Tibial artery (tissue), 4 donors: ENCODE data around the gene CCL4.

Experiments
- DNase-seq, 2 donors: peaks; one replicate each; pipeline ENCODE4 v3.0.0-alpha.2; 2019
- H3K27ac ChIP-seq, 2 donors: fragments of 200-600 bp; sonication (generic) in 1 of 2; 1 replicate in 1 of 2; 2 replicates in 1 of 2; pipeline ENCODE4 v1.5.1; 2018 to 2019; ENCODE audit warnings: mild to moderate bottlenecking in 1 of 2
- H3K27me3 ChIP-seq, 2 donors: fragments of 200-600 bp; sonication (generic) in 1 of 2; one replicate each; pipeline versions ENCODE4 v1.5.1 to v1.6.0; 2016 to 2019
- H3K36me3 ChIP-seq, 3 donors: fragments of 200-600 bp; sonication (generic) in 2 of 3; one replicate each; pipeline ENCODE4 v1.5.1; 2016 to 2019; ENCODE audit warnings: mild to moderate bottlenecking in 2 of 3
- H3K4me1 ChIP-seq, 4 donors: fragments of 200-600 bp; sonication (generic) in 2 of 4; 1 replicate in 3 of 4; 2 replicates in 1 of 4; pipeline ENCODE4 v1.5.1; 2016 to 2019
- H3K4me3 ChIP-seq, 2 donors: fragments of 200-600 bp; sonication (generic) in 1 of 2; 1 replicate in 1 of 2; 2 replicates in 1 of 2; pipeline ENCODE4 v1.5.1; 2018 to 2019; ENCODE audit warnings: mild to moderate bottlenecking in 2 of 2
- H3K9me3 ChIP-seq, 3 donors: fragments of 200-600 bp; sonication (generic) in 1 of 3; one replicate each; pipeline ENCODE4 v1.5.1; 2016 to 2019
- CTCF ChIP-seq, 2 experiments: fragments of 200-600 bp in 1 of 2; fragments of 450-650 bp in 1 of 2; IDR thresholded peaks; one replicate each; pipeline ENCODE4 v1.5.1; 2017 to 2019; ENCODE audit warnings: antibody characterized with exemption in 2 of 2, mild to moderate bottlenecking in 1 of 2, moderate library complexity in 1 of 2
- intact Hi-C: fragments of 100-400 bp; cut with DNase I; formaldehyde crosslinking; loops from one replicate; pipeline ENCODE4 v1.15.0; 2023; ENCODE audit warnings: low total_unique reads

CCL4 gene

GRCh38 chr17:36128411-36128978 lies 24.9 kb downstream of the CCL4 start:
- Histone ChIP-seq H3K4me1 (no peaks in the 10 kb centered on the region), H3K9me3 (peaks cover 0 to 10% (median 0%) of the 10 kb centered on the region in 3 donors), H3K36me3 (no peaks in the 10 kb centered on the region), H3K27ac (no peak overlapping the region), H3K27me3 (peaks cover 0 to 14% of the 10 kb centered on the region in 2 donors), H3K4me3 (no peak overlapping the region)
- DNase-seq, result no peak
- intact Hi-C loops, result no loop called here
- no peak for TF ChIP-seq CTCF (IDR thresholded peaks at IDR 0.05)

GRCh38 chr17:36129616-36130015 lies 26.0 kb downstream of the CCL4 start:
- peaks cover 0 to 16% of the 10 kb centered on the region in 2 donors for H3K27me3 ChIP-seq

DNA sequence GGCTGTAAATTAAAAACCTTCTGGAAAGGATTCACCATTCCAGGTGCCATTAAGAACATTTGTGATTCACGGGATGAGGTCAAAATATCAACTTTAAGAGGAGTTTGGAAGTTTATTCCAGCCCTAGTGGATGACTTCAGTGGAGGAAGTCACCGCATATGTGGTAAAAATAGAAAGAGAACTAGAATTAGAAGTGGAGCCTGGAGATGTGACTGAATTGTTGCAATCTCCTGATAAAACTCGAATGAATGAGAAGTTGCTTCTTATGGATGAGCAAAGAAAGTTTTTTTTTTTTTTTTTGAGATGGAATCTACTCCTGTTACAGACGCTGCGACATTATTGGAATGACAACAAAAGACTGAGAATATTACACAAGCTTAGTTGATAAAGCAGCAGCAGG lies 26.7 kb downstream of the CCL4 start:
- no peak for TF ChIP-seq CTCF (IDR thresholded peaks at IDR 0.05)
- no peak for DNase-seq
- H3K36me3 ChIP-seq, result no peaks in the 10 kb centered on the region
- no peak overlapping the region for H3K27ac ChIP-seq
- no peaks in the 10 kb centered on the region for H3K4me1 ChIP-seq
- peaks cover 0 to 10% of the 10 kb centered on the region in 2 donors for H3K27me3 ChIP-seq
- no peak overlapping the region for H3K4me3 ChIP-seq
- H3K9me3 ChIP-seq, result peaks cover 0 to 3% (median 0%) of the 10 kb centered on the region in 3 donors
- intact Hi-C loops, result loop anchor here (10.0 kb wide), 2 partner anchors 56 to 64 kb away; partner anchors contain the start of genes CCL3L1 and CCL3L3

More at GRCh38 chr17:36129616-36130015, 26.0 kb downstream of the CCL4 start:
- H3K4me3 ChIP-seq, result no peak overlapping the region
- no peaks in the 10 kb centered on the region for H3K4me1 ChIP-seq
- H3K27ac ChIP-seq, result no peak overlapping the region
- intact Hi-C loops, result loop anchor here (10.0 kb wide), 2 partner anchors 55 to 65 kb away; partner anchors contain the start of genes CCL3L1 and CCL3L3
- H3K9me3 ChIP-seq, result peaks cover 0 to 10% (median 0%) of the 10 kb centered on the region in 3 donors
- TF ChIP-seq CTCF (IDR thresholded peaks at IDR 0.05), result no peak
- no peak for DNase-seq
- no peaks in the 10 kb centered on the region for H3K36me3 ChIP-seq

DNA sequence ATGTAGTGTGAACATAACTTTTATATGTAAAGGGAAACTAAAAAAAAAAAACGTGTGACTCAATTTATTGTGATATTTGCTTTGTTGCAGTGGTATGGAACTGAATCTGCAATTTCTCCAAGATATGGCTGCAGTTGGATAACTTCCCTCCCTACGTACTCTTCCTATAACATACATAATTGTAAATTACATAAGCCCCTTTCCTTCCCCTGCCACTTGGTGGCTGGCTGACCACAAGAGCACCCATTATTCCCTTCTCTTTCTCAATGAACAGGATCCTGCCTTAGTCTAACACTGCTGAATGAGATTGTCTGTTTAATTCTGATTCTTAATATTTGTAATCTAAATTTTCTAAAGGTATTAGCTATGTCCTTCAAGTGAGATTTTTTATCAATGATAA lies 27.8 kb downstream of the CCL4 start:
- H3K27ac ChIP-seq, result no peak overlapping the region
- H3K36me3 ChIP-seq, result no peaks in the 10 kb centered on the region
- no peaks in the 10 kb centered on the region for H3K9me3 ChIP-seq
- intact Hi-C loops, result loop anchor here (10.0 kb wide), 2 partner anchors 57 to 63 kb away; partner anchors contain the start of genes CCL3L1 and CCL3L3
- no peak for TF ChIP-seq CTCF (IDR thresholded peaks at IDR 0.05)
- H3K4me1 ChIP-seq, result no peaks in the 10 kb centered on the region
- H3K4me3 ChIP-seq, result no peak overlapping the region
- no peak for DNase-seq
- peaks cover 0 to 7% of the 10 kb centered on the region in 2 donors for H3K27me3 ChIP-seq

GRCh38 chr17:36131931-36132330 lies 28.3 kb downstream of the CCL4 start:
- Histone ChIP-seq H3K36me3 (no peaks in the 10 kb centered on the region), H3K27me3 (peaks cover 0 to 7% of the 10 kb centered on the region in 2 donors), H3K9me3 (no peaks in the 10 kb centered on the region), H3K4me3 (no peak overlapping the region), H3K4me1 (no peaks in the 10 kb centered on the region), H3K27ac (no peak overlapping the region)
- DNase-seq, result no peak
- TF ChIP-seq CTCF (IDR thresholded peaks at IDR 0.05), result no peak
- intact Hi-C loops, result loop anchor here (10.0 kb wide), 2 partner anchors 57 to 63 kb away; partner anchors contain the start of genes CCL3L1 and CCL3L3
